HEK293T (cell line): ENCODE data around the gene EIF5.

Experiments used
- ARNT ChIP-seq: fragments of 450-650 bp; IDR thresholded peaks from 2 replicates; pipeline ENCODE4 v1.6.1; 2017; ENCODE audit warnings: mild to moderate bottlenecking
- BHLHE40 ChIP-seq: fragments of 450-650 bp; IDR thresholded peaks from 2 replicates; pipeline ENCODE4 v1.6.1; 2016; ENCODE audit warnings: mild to moderate bottlenecking, moderate library complexity, borderline replicate concordance
- CTBP1 ChIP-seq: fragments of 450-650 bp; IDR thresholded peaks from 2 replicates; pipeline ENCODE4 v1.6.1; 2016; ENCODE audit warnings: borderline replicate concordance
- ELF4 ChIP-seq: fragments of 450-650 bp; IDR thresholded peaks from 2 replicates; pipeline ENCODE4 v1.6.1; 2017; ENCODE audit warnings: antibody characterized with exemption
- FOXA1 ChIP-seq: fragments of 450-650 bp; IDR thresholded peaks from 2 replicates; pipeline ENCODE4 v1.6.1; 2016; ENCODE audit warnings: mild to moderate bottlenecking
- FOXM1 ChIP-seq: fragments of 450-650 bp; IDR thresholded peaks from 2 replicates; pipeline ENCODE4 v1.6.1; 2017; ENCODE audit warnings: mild to moderate bottlenecking, borderline replicate concordance
- HDGF ChIP-seq: fragments of 450-650 bp; IDR thresholded peaks from 2 replicates; pipeline ENCODE4 v1.6.1; 2017; ENCODE audit warnings: antibody characterized with exemption, borderline replicate concordance
- L3MBTL2 ChIP-seq: fragments of 450-650 bp; conservative IDR thresholded peaks from 2 replicates; pipeline ENCODE4 v1.6.1; 2016; ENCODE audit warnings: mild to moderate bottlenecking
- NFRKB ChIP-seq: fragments of 450-650 bp; IDR thresholded peaks from 2 replicates; pipeline ENCODE4 v1.6.1; 2016; ENCODE audit warnings: mild to moderate bottlenecking, moderate library complexity
- PKNOX1 ChIP-seq: fragments of 450-650 bp; IDR thresholded peaks from 2 replicates; pipeline ENCODE4 v1.6.1; 2016
- SP1 ChIP-seq: fragments of 450-650 bp; IDR thresholded peaks from 2 replicates; pipeline ENCODE4 v1.6.1; 2017
- SUZ12 ChIP-seq: fragments of 450-650 bp; IDR thresholded peaks from 2 replicates; pipeline ENCODE4 v1.6.1; 2016; ENCODE audit warnings: mild to moderate bottlenecking
- TARDBP ChIP-seq: fragments of 450-650 bp; IDR thresholded peaks from 2 replicates; pipeline ENCODE4 v1.6.1; 2016
- ZNF384 ChIP-seq: fragments of 450-650 bp; IDR thresholded peaks from 2 replicates; pipeline ENCODE4 v1.6.1; 2016

GRCh38 chr14:103356024-103356682, 22.1 kb downstream of the EIF5 start:
- TF ChIP-seq ARNT, result no peak
- no peak for TF ChIP-seq BHLHE40
- no peak for TF ChIP-seq SP1
- no peak for TF ChIP-seq HDGF
- no peak for TF ChIP-seq ZNF384
- no peak for TF ChIP-seq ELF4
- TF ChIP-seq NFRKB, result no peak
- TF ChIP-seq FOXA1, result no peak
- TF ChIP-seq PKNOX1, result no peak
- TF ChIP-seq TARDBP, result no peak
- no peak for TF ChIP-seq CTBP1
- TF ChIP-seq FOXM1, result no peak
- no peak for TF ChIP-seq SUZ12
- no peak for TF ChIP-seq L3MBTL2
